ENCODE data around the gene CCDC192. TPM values are rescaled to one million over a fixed set of nuclear protein-coding genes. Genes with fewer than 3 reads are reported as not detected.

CCDC192 gene
- total RNA-seq, 3 donors from 2014 or later (not counting 1 experiment from before 2014, with no cell fraction given), result not detected

- TF ChIP-seq, protein P1, sequence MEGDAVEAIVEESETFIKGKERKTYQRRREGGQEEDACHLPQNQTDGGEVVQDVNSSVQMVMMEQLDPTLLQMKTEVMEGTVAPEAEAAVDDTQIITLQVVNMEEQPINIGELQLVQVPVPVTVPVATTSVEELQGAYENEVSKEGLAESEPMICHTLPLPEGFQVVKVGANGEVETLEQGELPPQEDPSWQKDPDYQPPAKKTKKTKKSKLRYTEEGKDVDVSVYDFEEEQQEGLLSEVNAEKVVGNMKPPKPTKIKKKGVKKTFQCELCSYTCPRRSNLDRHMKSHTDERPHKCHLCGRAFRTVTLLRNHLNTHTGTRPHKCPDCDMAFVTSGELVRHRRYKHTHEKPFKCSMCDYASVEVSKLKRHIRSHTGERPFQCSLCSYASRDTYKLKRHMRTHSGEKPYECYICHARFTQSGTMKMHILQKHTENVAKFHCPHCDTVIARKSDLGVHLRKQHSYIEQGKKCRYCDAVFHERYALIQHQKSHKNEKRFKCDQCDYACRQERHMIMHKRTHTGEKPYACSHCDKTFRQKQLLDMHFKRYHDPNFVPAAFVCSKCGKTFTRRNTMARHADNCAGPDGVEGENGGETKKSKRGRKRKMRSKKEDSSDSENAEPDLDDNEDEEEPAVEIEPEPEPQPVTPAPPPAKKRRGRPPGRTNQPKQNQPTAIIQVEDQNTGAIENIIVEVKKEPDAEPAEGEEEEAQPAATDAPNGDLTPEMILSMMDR (IDR thresholded peaks at IDR 0.05), result no peak
- Histone ChIP-seq H3K27me3 (ENCODE audit: control insufficient read depth, insufficient read depth, low read length) (no peaks in the 10 kb centered on the region), H3K9me3 (ENCODE audit: control insufficient read depth, insufficient read depth, low read length) (no peaks in the 10 kb centered on the region), H3K4me1 (ENCODE audit: control insufficient read depth, insufficient read depth, low read length) (peaks cover 5% of the 10 kb centered on the region), H3K27ac (ENCODE audit: low read length) (no peak overlapping the region), H3K36me3 (ENCODE audit: control insufficient read depth, insufficient read depth, low read length) (no peaks in the 10 kb centered on the region), H3K4me3 (ENCODE audit: low read length) (no peak overlapping the region)
- H3K4me1 Mint-ChIP-seq, result peaks cover 2 to 8% of the 10 kb centered on the region in 2 donors
- no peak overlapping the region for H3K27ac Mint-ChIP-seq
- ATAC-seq, result no peak
- no peaks in the 10 kb centered on the region for H3K9me3 Mint-ChIP-seq
- no peak overlapping the region for H3K4me3 Mint-ChIP-seq
- 80% methylated on average over 9 of the region's 9 CpGs for WGBS (ENCODE audit: insufficient coverage)
- H3K27me3 Mint-ChIP-seq (ENCODE audit: low read depth in 2 of 2), result no peaks in the 10 kb centered on the region
- DNase-seq, result no peak
- intact Hi-C loops (cut with micrococcal nuclease), result no loop called here
- no peaks in the 10 kb centered on the region for H3K36me3 Mint-ChIP-seq
Measured at GRCh38 chr5:127941646-127942045, 238.5 kb downstream of the CCDC192 start.

GRCh38 chr5:127942246-127943060 is 239.3 kb downstream of the CCDC192 start:
- H3K9me3 Mint-ChIP-seq, result no peaks in the 10 kb centered on the region
- no peak for ATAC-seq
- 55% methylated on average over 2 of the region's 3 CpGs for WGBS (ENCODE audit: insufficient coverage)
- H3K4me3 Mint-ChIP-seq, result no peak overlapping the region
- Histone ChIP-seq H3K27ac (ENCODE audit: low read length) (no peak overlapping the region), H3K27me3 (ENCODE audit: control insufficient read depth, insufficient read depth, low read length) (no peaks in the 10 kb centered on the region), H3K4me3 (ENCODE audit: low read length) (no peak overlapping the region), H3K9me3 (ENCODE audit: control insufficient read depth, insufficient read depth, low read length) (no peaks in the 10 kb centered on the region), H3K36me3 (ENCODE audit: control insufficient read depth, insufficient read depth, low read length) (no peaks in the 10 kb centered on the region), H3K4me1 (ENCODE audit: control insufficient read depth, insufficient read depth, low read length) (peaks cover 1% of the 10 kb centered on the region)
- H3K27me3 Mint-ChIP-seq (ENCODE audit: low read depth in 2 of 2), result no peaks in the 10 kb centered on the region
- H3K36me3 Mint-ChIP-seq, result no peaks in the 10 kb centered on the region
- H3K27ac Mint-ChIP-seq, result no peak overlapping the region
- no peak for DNase-seq
- intact Hi-C loops (cut with micrococcal nuclease), result no loop called here
- TF ChIP-seq, protein P1 (IDR thresholded peaks at IDR 0.05), result no peak
- H3K4me1 Mint-ChIP-seq, result peaks cover 0 to 6% of the 10 kb centered on the region in 2 donors

GRCh38 chr5:127943061-127943371 is 239.8 kb downstream of the CCDC192 start:
- intact Hi-C loops (cut with micrococcal nuclease), result no loop called here
- ATAC-seq, result no peak
- Histone ChIP-seq H3K4me3 (ENCODE audit: low read length) (no peak overlapping the region), H3K9me3 (ENCODE audit: control insufficient read depth, insufficient read depth, low read length) (no peaks in the 10 kb centered on the region), H3K4me1 (ENCODE audit: control insufficient read depth, insufficient read depth, low read length) (no peaks in the 10 kb centered on the region), H3K36me3 (ENCODE audit: control insufficient read depth, insufficient read depth, low read length) (no peaks in the 10 kb centered on the region), H3K27ac (ENCODE audit: low read length) (no peak overlapping the region), H3K27me3 (ENCODE audit: control insufficient read depth, insufficient read depth, low read length) (no peaks in the 10 kb centered on the region)
- Mint-ChIP-seq H3K36me3 (no peaks in the 10 kb centered on the region), H3K4me3 (no peak overlapping the region), H3K9me3 (no peaks in the 10 kb centered on the region), H3K4me1 (peaks cover 0 to 6% of the 10 kb centered on the region in 2 donors), H3K27ac (no peak overlapping the region), H3K27me3 (ENCODE audit: low read depth in 2 of 2) (no peaks in the 10 kb centered on the region)
- TF ChIP-seq, protein P1 (IDR thresholded peaks at IDR 0.05), result no peak
- WGBS (ENCODE audit: insufficient coverage), result 89% methylated on average over 4 of the region's 4 CpGs
- no peak for DNase-seq

DNA sequence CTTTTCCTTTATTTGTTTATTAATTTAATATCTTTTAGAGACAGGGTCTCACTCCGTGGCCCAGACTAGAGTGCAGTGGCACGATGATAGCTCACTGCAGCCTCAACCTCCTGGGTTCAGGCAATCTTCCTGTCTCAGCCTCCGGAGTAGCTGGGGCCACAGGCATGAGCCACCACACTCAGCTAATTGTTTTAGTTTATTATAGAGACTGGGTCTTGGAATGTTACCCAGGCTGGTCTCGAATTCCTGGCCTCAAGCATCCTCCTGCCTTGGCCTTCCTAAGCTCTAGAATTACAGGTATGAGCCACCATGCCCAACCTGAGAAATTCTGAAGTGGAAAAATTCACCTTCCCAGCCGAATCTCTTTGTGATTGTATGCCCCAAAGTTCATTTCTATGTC is 240.9 kb downstream of the CCDC192 start:
- no peak for ATAC-seq
- TF ChIP-seq, protein P1 (IDR thresholded peaks at IDR 0.05), result no peak
- H3K36me3 ChIP-seq (ENCODE audit: control insufficient read depth, insufficient read depth, low read length), result no peaks in the 10 kb centered on the region
- H3K27ac Mint-ChIP-seq, result no peak overlapping the region
- WGBS (ENCODE audit: insufficient coverage), result 94% methylated on average over 5 of the region's 5 CpGs
- H3K36me3 Mint-ChIP-seq, result no peaks in the 10 kb centered on the region
- H3K9me3 ChIP-seq (ENCODE audit: control insufficient read depth, insufficient read depth, low read length), result no peaks in the 10 kb centered on the region
- H3K27ac ChIP-seq (ENCODE audit: low read length), result no peak overlapping the region
- H3K4me3 Mint-ChIP-seq, result no peak overlapping the region
- H3K4me1 ChIP-seq (ENCODE audit: control insufficient read depth, insufficient read depth, low read length), result no peaks in the 10 kb centered on the region
- intact Hi-C loops (cut with micrococcal nuclease), result no loop called here
- H3K27me3 ChIP-seq (ENCODE audit: control insufficient read depth, insufficient read depth, low read length), result no peaks in the 10 kb centered on the region
- peaks cover 0 to 6% of the 10 kb centered on the region in 2 donors for H3K4me1 Mint-ChIP-seq
- no peak for DNase-seq
- H3K27me3 Mint-ChIP-seq (ENCODE audit: low read depth in 2 of 2), result no peaks in the 10 kb centered on the region
- H3K9me3 Mint-ChIP-seq, result no peaks in the 10 kb centered on the region
- H3K4me3 ChIP-seq (ENCODE audit: low read length), result no peak overlapping the region

All from natural killer cell (primary cell).